GM12878 (cell line): ENCODE data around the gene MAST3. TPM values are rescaled to one million over a fixed set of nuclear protein-coding genes. Genes with fewer than 3 reads are reported as not detected.

ENCODE experiments used
- ATAC-seq: fragments of 200-7000 bp; cut with Tn5 transposase; 3 replicates; pipeline ENCODE4 v1.9.1; 2020; ENCODE audit warnings: mild to moderate bottlenecking, moderate library complexity
- BruUV-seq: library from RNA; stranded (reverse); fragments of 400-500 nt; replicated peaks from 2 replicates; lab custom pipeline; 2021; lab: Mats Ljungman, UMichigan
- CTCF ChIA-PET: fragments of 300-600 bp; sonication (Branson Sonifier 250); formaldehyde crosslinking; extraction: SDS; loops from one replicate; lab custom pipeline; 2021; ENCODE audit warnings: inconsistent platforms; lab: Yijun Ruan, JAX
- POLR2A ChIA-PET: fragments of 350-600 bp; formaldehyde crosslinking; extraction: SDS; loops from one replicate; lab custom pipeline; 2021; ENCODE audit warnings: inconsistent platforms; lab: Charles Lee
- RAD21 ChIA-PET: fragments of 300-600 bp; sonication (Branson Sonifier 250); formaldehyde crosslinking; loops from one replicate; lab custom pipeline; 2023; ENCODE audit warnings: antibody characterized with exemption; ENCODE audit not compliant: unreplicated experiment; lab: Charles Lee
- SMC1A ChIA-PET: fragments of 300-600 bp; sonication (Branson Sonifier 250); formaldehyde crosslinking; loops from one replicate; lab custom pipeline; 2023; ENCODE audit not compliant: unreplicated experiment, uncharacterized antibody; lab: Charles Lee
- DNase-seq: peaks from one replicate; pipeline ENCODE4 v3.0.0-alpha.2; 2011; ENCODE audit warnings: low read depth, low spot score
- FAIRE-seq: peaks from 3 replicates; lab custom pipeline; 2011; peaks lifted over from hg19 to GRCh38; lab: Jason Lieb, UNC
- H2AFZ ChIP-seq: 2 replicates; pipeline ENCODE4 v1.6.0; 2011; ENCODE audit warnings: low read depth, low read length, control low read depth; ENCODE audit not compliant: control insufficient read depth
- H3K27ac ChIP-seq: 2 replicates; pipeline ENCODE4 v1.5.1; 2011; ENCODE audit warnings: control low read depth; ENCODE audit not compliant: control insufficient read depth, insufficient read depth
- H3K27me3 ChIP-seq, 2 experiments: replicated peaks in 1 of 2; 2 replicates each; pipeline versions ENCODE4 v1.6.0 to v1.6.1; 2011; ENCODE audit warnings: low read length in 1 of 2; ENCODE audit not compliant: control insufficient read depth in 2 of 2, insufficient read depth in 2 of 2
- H3K36me3 ChIP-seq, 2 experiments: 2 replicates each; pipeline ENCODE4 v1.5.1; 2011; ENCODE audit warnings: low read length in 1 of 2; ENCODE audit not compliant: control insufficient read depth in 2 of 2, insufficient read depth in 2 of 2
- H3K4me1 ChIP-seq: 2 replicates; pipeline ENCODE4 v1.6.1; 2011; ENCODE audit warnings: mild to moderate bottlenecking, low read length, moderate library complexity, mixed read lengths; ENCODE audit not compliant: control insufficient read depth, insufficient read depth
- H3K4me2 ChIP-seq: 2 replicates; pipeline ENCODE4 v1.6.0; 2011; ENCODE audit warnings: control low read depth; ENCODE audit not compliant: control insufficient read depth, insufficient read depth
- H3K4me3 ChIP-seq: fragments of 200-600 bp; sonication (generic); 2 replicates; pipeline ENCODE4 v1.5.1; 2016
- H3K79me2 ChIP-seq: 2 replicates; pipeline ENCODE4 v1.6.0; 2011; ENCODE audit warnings: low read length; ENCODE audit not compliant: control insufficient read depth, insufficient read depth
- H3K9ac ChIP-seq: 2 replicates; pipeline ENCODE4 v1.8.0; 2011; ENCODE audit warnings: low read length, control low read depth, mixed read lengths; ENCODE audit not compliant: control insufficient read depth, insufficient read depth
- H3K9me3 ChIP-seq: replicated peaks from 3 replicates; pipeline ENCODE4 v1.5.1; 2011; ENCODE audit warnings: mild to moderate bottlenecking, low read length; ENCODE audit not compliant: control insufficient read depth, insufficient read depth
- H4K20me1 ChIP-seq: 2 replicates; pipeline ENCODE4 v1.6.0; 2011; ENCODE audit not compliant: control insufficient read depth, insufficient read depth
- ETV6 ChIP-seq, 2 experiments: fragments of 450-650 bp in 1 of 2; IDR thresholded peaks in 1 of 2; conservative IDR thresholded peaks in 1 of 2; 2 replicates each; pipeline ENCODE4 v1.6.1; 2014; ENCODE audit warnings: antibody characterized with exemption in 1 of 2, borderline replicate concordance in 1 of 2, low read depth in 1 of 2, mild to moderate bottlenecking in 1 of 2, moderate library complexity in 1 of 2
- NKRF ChIP-seq: fragments of 450-650 bp; conservative IDR thresholded peaks from 2 replicates; pipeline ENCODE4 v1.6.1; 2017; ENCODE audit warnings: mild to moderate bottlenecking, moderate library complexity
- SUPT20H ChIP-seq: IDR thresholded peaks from 2 replicates; pipeline ENCODE4 v1.6.1; 2011; ENCODE audit warnings: low read depth, mild to moderate bottlenecking, low read length, moderate library complexity, borderline replicate concordance; ENCODE audit not compliant: control insufficient read depth
- ZBTB40 ChIP-seq: fragments of 450-650 bp; IDR thresholded peaks from 2 replicates; pipeline ENCODE4 v1.6.1; 2016; ENCODE audit warnings: mild to moderate bottlenecking, moderate library complexity, borderline replicate concordance
- WGBS: methylation state at CpG from one replicate; pipeline ENCODE4 v1.1.6; 2016; ENCODE audit warnings: low lambda C conversion rate; ENCODE audit not compliant: insufficient replicate concordance, insufficient coverage; ENCODE audit errors: missing lambda C conversion rate; 5-methylcytosine and 5-hydroxymethylcytosine counted together
- in situ Hi-C: fragments of 300-500 bp; cut with MboI; formaldehyde crosslinking; loops from 9 replicates; pipeline ENCODE4 v1.14.3; 2018; ENCODE audit warnings: mixed read lengths
- intact Hi-C: fragments of 100-400 bp; cut with micrococcal nuclease; formaldehyde crosslinking; loops from one replicate; pipeline ENCODE4 v1.14.2; 2022; ENCODE audit not compliant: unreplicated experiment
- polyA plus RNA-seq, 11 experiments: library from polyadenylated mRNA; depleted of rRNA in 4 of 11; unstranded in 6 of 11; stranded (reverse) in 5 of 11; fragments of >200 nt; fragmentation: Nextera tagmentation in 4 of 11; fragmentation: Illumina TruSeq in 1 of 11; extraction: Ambion mirVana in 4 of 11; extraction: Trizol in 1 of 11; gene quantifications; 1 replicate in 1 of 11; 2 replicates in 10 of 11; pipeline versions ENCODE4 v1.2.1 to v1.2.3, GENCODE V29; 2011 to 2016; ENCODE audit warnings: inconsistent platforms in 2 of 11, missing spikeins in 2 of 11, low read depth in 1 of 11
- total RNA-seq, 4 experiments: library from RNA; depleted of rRNA in 3 of 4; stranded (reverse); fragments of >200 nt in 3 of 4; fragmentation: Illumina TruSeq in 1 of 4; extraction: Trizol in 1 of 4; gene quantifications; 2 replicates each; pipeline versions ENCODE4 v1.2.1 to v1.2.3, GENCODE V29; 2013 to 2021

The MAST3 gene
- total and polyA plus RNA-seq, 10 of the 15 experiments (the other 5 are each of a cell fraction or from before 2014, with no cell fraction given) = 3.0 to 22.2 (median 7.5) TPM

GRCh38 chr19:18096258-18096657 lies 1.3 kb upstream of the MAST3 start:
- no peak for ATAC-seq
- SMC1A ChIA-PET = no interaction called here
- no peak for FAIRE-seq
- RAD21 ChIA-PET = no interaction called here
- no peaks in the 10 kb centered on the region for H3K27me3 ChIP-seq
- no peak overlapping the region for H3K4me3 ChIP-seq
- H3K9me3 ChIP-seq = no peaks in the 10 kb centered on the region
- peaks cover 28% of the 10 kb centered on the region for H3K79me2 ChIP-seq
- DNase-seq = no peak
- no peaks in the 10 kb centered on the region for H4K20me1 ChIP-seq
- no peak overlapping the region for H3K9ac ChIP-seq
- TF ChIP-seq ZBTB40 = peak; percentile 81
- TF ChIP-seq SUPT20H = no peak
- TF ChIP-seq ETV6 (conservative IDR thresholded peaks at IDR 0.05 in 1 of 2, IDR thresholded peaks at IDR 0.05 in 1 of 2; ENCODE audit: borderline replicate concordance in 1 of 2, low read depth in 1 of 2) = no peak
- no peak for TF ChIP-seq NKRF
- intact Hi-C loops (loop anchor here (5.0 kb wide), 2 partner anchors 34 to 76 kb away; partner anchors contain the start of gene IFI30), in situ Hi-C loops (no loop called here)
- no peak overlapping the region for H3K4me2 ChIP-seq
- peaks cover 17% of the 10 kb centered on the region for H3K4me1 ChIP-seq
- POLR2A ChIA-PET = no interaction called here
- WGBS = 100% methylated on average over 2 of the region's 2 CpGs
- CTCF ChIA-PET = interaction anchor here (0.7 kb wide), 1 partner anchor 9 kb away, joined by 5 read pairs; the partner anchor contains the start of gene IL12RB1
- no TSS peak for BruUV-seq
- peaks cover 0 to 3% of the 10 kb centered on the region in 2 experiments; a peak in 2 of 4 replicates for H3K36me3 ChIP-seq
- H2AFZ ChIP-seq = no peak overlapping the region
- H3K27ac ChIP-seq = no peak overlapping the region
